WTC11 (cell line): ENCODE measurements around the gene KIFBP. TPM values are rescaled to one million over a fixed set of nuclear protein-coding genes. Genes with fewer than 3 reads are reported as not detected.

ENCODE experiments used
- ATAC-seq: fragments of 200-7000 bp; cut with Tn5 transposase; 2 replicates; pipeline ENCODE4 v1.10.0; 2021; ENCODE audit warnings: mild to moderate bottlenecking, moderate library complexity
- CTCF ChIA-PET: fragments of 300-600 bp; sonication (Branson Sonifier 250); formaldehyde crosslinking; loops from one replicate; lab custom pipeline; 2021; ENCODE audit warnings: antibody characterized with exemption; lab: Charles Lee
- POLR2A ChIA-PET: fragments of 350-600 bp; sonication (Branson Sonifier 250); formaldehyde crosslinking; loops from one replicate; lab custom pipeline; 2021; ENCODE audit warnings: antibody characterized with exemption; lab: Charles Lee
- DNase-seq: peaks from one replicate; pipeline ENCODE4 v3.0.0; 2021; ENCODE audit warnings: low spot score
- H3K27ac Mint-ChIP-seq: 2 replicates; pipeline ENCODE4 v1.8.0; 2021; ENCODE audit warnings: mixed read lengths
- H3K27me3 Mint-ChIP-seq: 2 replicates; pipeline ENCODE4 v1.8.0; 2021; ENCODE audit warnings: low read depth, mild to moderate bottlenecking, moderate library complexity, mixed read lengths
- H3K36me3 Mint-ChIP-seq: 2 replicates; pipeline ENCODE4 v1.8.0; 2021; ENCODE audit warnings: mixed read lengths
- H3K4me1 Mint-ChIP-seq: 2 replicates; pipeline ENCODE4 v1.8.0; 2022; ENCODE audit warnings: mixed read lengths
- H3K4me3 Mint-ChIP-seq: 2 replicates; pipeline ENCODE4 v1.8.0; 2021; ENCODE audit warnings: mild to moderate bottlenecking, moderate library complexity, mixed read lengths
- H3K9me3 Mint-ChIP-seq: 2 replicates; pipeline ENCODE4 v1.8.0; 2021; ENCODE audit warnings: mixed read lengths
- ATF1 ChIP-seq: sonication (generic); formaldehyde crosslinking; IDR thresholded peaks from 2 replicates; pipeline ENCODE4 v1.8.1; 2023; ENCODE audit warnings: mild to moderate bottlenecking, moderate library complexity, missing genetic modification reagents
- CREM ChIP-seq: sonication (generic); formaldehyde crosslinking; IDR thresholded peaks from 2 replicates; pipeline ENCODE4 v1.8.1; 2022; ENCODE audit warnings: mild to moderate bottlenecking, missing genetic modification reagents, moderate library complexity
- ELF4 ChIP-seq: sonication (generic); formaldehyde crosslinking; IDR thresholded peaks from 2 replicates; pipeline ENCODE4 v1.8.1; 2022; ENCODE audit warnings: low read depth, mild to moderate bottlenecking, moderate library complexity, missing genetic modification reagents
- FOXJ3 ChIP-seq: sonication (generic); formaldehyde crosslinking; IDR thresholded peaks from 2 replicates; pipeline ENCODE4 v1.9.0; 2021; ENCODE audit warnings: missing genetic modification reagents, mild to moderate bottlenecking, borderline replicate concordance
- GRHL2 ChIP-seq: fragments of 250-450 bp; sonication (Bioruptor Pico); IDR thresholded peaks from 2 replicates; pipeline ENCODE4 v1.8.0; 2022; ENCODE audit warnings: mild to moderate bottlenecking, moderate library complexity; ENCODE audit not compliant: insufficient replicate concordance, severe bottlenecking
- IRF2 ChIP-seq: sonication (generic); formaldehyde crosslinking; IDR thresholded peaks from 2 replicates; pipeline ENCODE4 v1.8.0; 2022; ENCODE audit warnings: low read depth, missing genetic modification reagents, borderline replicate concordance
- KAT7 ChIP-seq: sonication (generic); formaldehyde crosslinking; IDR thresholded peaks from 2 replicates; pipeline ENCODE4 v1.8.1; 2023; ENCODE audit warnings: missing genetic modification reagents, mild to moderate bottlenecking, borderline replicate concordance
- NR2C2 ChIP-seq: sonication (generic); formaldehyde crosslinking; IDR thresholded peaks from 2 replicates; pipeline ENCODE4 v1.8.0; 2022; ENCODE audit warnings: mild to moderate bottlenecking, missing genetic modification reagents
- NR3C1 ChIP-seq: sonication (generic); formaldehyde crosslinking; conservative IDR thresholded peaks from 2 replicates; pipeline ENCODE4 v1.8.1; 2023; ENCODE audit warnings: low read depth, mild to moderate bottlenecking, missing genetic modification reagents
- PREB ChIP-seq: sonication (generic); formaldehyde crosslinking; IDR thresholded peaks from 2 replicates; pipeline ENCODE4 v1.8.1; 2022; ENCODE audit warnings: mild to moderate bottlenecking, missing genetic modification reagents, moderate library complexity, borderline replicate concordance
- SMAD3 ChIP-seq: sonication (generic); formaldehyde crosslinking; IDR thresholded peaks from 2 replicates; pipeline ENCODE4 v1.8.0; 2022; ENCODE audit warnings: missing genetic modification reagents, mild to moderate bottlenecking, borderline replicate concordance
- TCF7 ChIP-seq: sonication (generic); formaldehyde crosslinking; IDR thresholded peaks from 2 replicates; pipeline ENCODE4 v1.8.0; 2022; ENCODE audit warnings: mild to moderate bottlenecking, low read depth, missing genetic modification reagents, moderate library complexity
- ZNF121 ChIP-seq: sonication (generic); formaldehyde crosslinking; IDR thresholded peaks from 2 replicates; pipeline ENCODE4 v1.8.0; 2023; ENCODE audit warnings: missing genetic modification reagents
- ZNF138 ChIP-seq: sonication (generic); formaldehyde crosslinking; conservative IDR thresholded peaks from 2 replicates; pipeline ENCODE4 v1.8.1; 2022; ENCODE audit warnings: mild to moderate bottlenecking, moderate library complexity, missing genetic modification reagents
- ZNF219 ChIP-seq: sonication (generic); formaldehyde crosslinking; IDR thresholded peaks from 2 replicates; pipeline ENCODE4 v1.8.0; 2023; ENCODE audit warnings: missing genetic modification reagents, mild to moderate bottlenecking, borderline replicate concordance
- total RNA-seq: library from RNA; stranded (reverse); gene quantifications from 3 replicates; pipeline ENCODE4 v1.2.3, GENCODE V29; 2021
- TF ChIP-seq, protein P1 (sequence below): sonication (generic); formaldehyde crosslinking; IDR thresholded peaks from 2 replicates; pipeline ENCODE4 v1.8.1; 2023; ENCODE audit warnings: mild to moderate bottlenecking, missing genetic modification reagents, borderline replicate concordance
- TF ChIP-seq, protein P2 (sequence below): fragments of 200-600 bp; IDR thresholded peaks from 2 replicates; pipeline ENCODE4 v1.8.0; 2022; ENCODE audit warnings: antibody characterized with exemption

KIFBP gene
- total RNA-seq, 1 experiment from 2014 or later: 31.2 TPM

DNA sequence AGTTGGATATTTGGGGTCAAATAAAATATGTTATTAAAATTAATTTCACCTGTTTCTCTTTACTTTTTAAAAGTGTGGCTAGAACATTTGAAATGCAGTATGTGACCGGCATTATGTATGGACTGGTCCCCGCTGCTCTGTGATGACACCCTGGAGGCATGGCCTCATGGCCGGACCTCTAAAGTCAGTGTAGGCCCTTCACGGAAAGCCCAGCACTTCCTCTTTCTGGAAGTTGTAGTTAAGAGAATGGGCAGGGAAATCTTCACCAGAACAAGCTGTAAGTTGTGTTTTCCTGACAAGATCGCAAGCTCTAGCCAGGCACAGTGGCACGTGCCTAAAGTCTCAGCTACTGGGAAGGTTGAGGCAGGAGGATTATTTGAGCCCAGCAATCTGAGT, 61.0 kb downstream of the KIFBP start:
- ATAC-seq: no peak
- POLR2A ChIA-PET: no interaction called here

GRCh38 chr10:69051303-69051702, 62.7 kb downstream of the KIFBP start:
- ChIA-PET CTCF (no interaction called here), POLR2A (interaction anchor here (0.7 kb wide), 1 partner anchor 136 kb away, joined by 3 read pairs; no protein-coding TSS in a partner anchor)
- peaks cover 7% of the 10 kb centered on the region; the same call in 1 of the 2 replicates for H3K4me1 Mint-ChIP-seq
- H3K9me3 Mint-ChIP-seq: no peaks in the 10 kb centered on the region
- DNase-seq: no peak
- no peaks in the 10 kb centered on the region for H3K36me3 Mint-ChIP-seq
- no peak overlapping the region for H3K27ac Mint-ChIP-seq
- H3K4me3 Mint-ChIP-seq: no peak overlapping the region
- no peak for TF ChIP-seq ELF4 (CRISPR knock-in tag)
- ATAC-seq: no peak
- no peaks in the 10 kb centered on the region for H3K27me3 Mint-ChIP-seq

More for the DNA sequence above, 61.0 kb downstream of the KIFBP start:
- no peak overlapping the region for H3K4me3 Mint-ChIP-seq
- H3K27ac Mint-ChIP-seq: peak overlapping the region; percentile 15; the same call in 1 of the 2 replicates
- H3K4me1 Mint-ChIP-seq: peaks cover 7% of the 10 kb centered on the region; the same call in 1 of the 2 replicates
- no peak for DNase-seq
- CTCF ChIA-PET: no interaction called here
- no peaks in the 10 kb centered on the region for H3K9me3 Mint-ChIP-seq
- TF ChIP-seq, protein P1, sequence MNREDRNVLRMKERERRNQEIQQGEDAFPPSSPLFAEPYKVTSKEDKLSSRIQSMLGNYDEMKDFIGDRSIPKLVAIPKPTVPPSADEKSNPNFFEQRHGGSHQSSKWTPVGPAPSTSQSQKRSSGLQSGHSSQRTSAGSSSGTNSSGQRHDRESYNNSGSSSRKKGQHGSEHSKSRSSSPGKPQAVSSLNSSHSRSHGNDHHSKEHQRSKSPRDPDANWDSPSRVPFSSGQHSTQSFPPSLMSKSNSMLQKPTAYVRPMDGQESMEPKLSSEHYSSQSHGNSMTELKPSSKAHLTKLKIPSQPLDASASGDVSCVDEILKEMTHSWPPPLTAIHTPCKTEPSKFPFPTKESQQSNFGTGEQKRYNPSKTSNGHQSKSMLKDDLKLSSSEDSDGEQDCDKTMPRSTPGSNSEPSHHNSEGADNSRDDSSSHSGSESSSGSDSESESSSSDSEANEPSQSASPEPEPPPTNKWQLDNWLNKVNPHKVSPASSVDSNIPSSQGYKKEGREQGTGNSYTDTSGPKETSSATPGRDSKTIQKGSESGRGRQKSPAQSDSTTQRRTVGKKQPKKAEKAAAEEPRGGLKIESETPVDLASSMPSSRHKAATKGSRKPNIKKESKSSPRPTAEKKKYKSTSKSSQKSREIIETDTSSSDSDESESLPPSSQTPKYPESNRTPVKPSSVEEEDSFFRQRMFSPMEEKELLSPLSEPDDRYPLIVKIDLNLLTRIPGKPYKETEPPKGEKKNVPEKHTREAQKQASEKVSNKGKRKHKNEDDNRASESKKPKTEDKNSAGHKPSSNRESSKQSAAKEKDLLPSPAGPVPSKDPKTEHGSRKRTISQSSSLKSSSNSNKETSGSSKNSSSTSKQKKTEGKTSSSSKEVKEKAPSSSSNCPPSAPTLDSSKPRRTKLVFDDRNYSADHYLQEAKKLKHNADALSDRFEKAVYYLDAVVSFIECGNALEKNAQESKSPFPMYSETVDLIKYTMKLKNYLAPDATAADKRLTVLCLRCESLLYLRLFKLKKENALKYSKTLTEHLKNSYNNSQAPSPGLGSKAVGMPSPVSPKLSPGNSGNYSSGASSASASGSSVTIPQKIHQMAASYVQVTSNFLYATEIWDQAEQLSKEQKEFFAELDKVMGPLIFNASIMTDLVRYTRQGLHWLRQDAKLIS (CRISPR knock-in tag): no peak
- TF ChIP-seq ZNF219 (CRISPR knock-in tag) (no peak), KAT7 (CRISPR knock-in tag) (no peak), FOXJ3 (CRISPR knock-in tag) (no peak), ATF1 (CRISPR knock-in tag) (no peak), IRF2 (CRISPR knock-in tag) (no peak), CREM (no peak), ZNF138 (CRISPR knock-in tag) (no peak), NR2C2 (CRISPR knock-in tag) (no peak), NR3C1 (no peak), SMAD3 (no peak), TCF7 (no peak), ZNF121 (CRISPR knock-in tag) (no peak), GRHL2 (CRISPR knock-in tag) (no peak), PREB (CRISPR knock-in tag) (no peak)
- TF ChIP-seq, protein P2, sequence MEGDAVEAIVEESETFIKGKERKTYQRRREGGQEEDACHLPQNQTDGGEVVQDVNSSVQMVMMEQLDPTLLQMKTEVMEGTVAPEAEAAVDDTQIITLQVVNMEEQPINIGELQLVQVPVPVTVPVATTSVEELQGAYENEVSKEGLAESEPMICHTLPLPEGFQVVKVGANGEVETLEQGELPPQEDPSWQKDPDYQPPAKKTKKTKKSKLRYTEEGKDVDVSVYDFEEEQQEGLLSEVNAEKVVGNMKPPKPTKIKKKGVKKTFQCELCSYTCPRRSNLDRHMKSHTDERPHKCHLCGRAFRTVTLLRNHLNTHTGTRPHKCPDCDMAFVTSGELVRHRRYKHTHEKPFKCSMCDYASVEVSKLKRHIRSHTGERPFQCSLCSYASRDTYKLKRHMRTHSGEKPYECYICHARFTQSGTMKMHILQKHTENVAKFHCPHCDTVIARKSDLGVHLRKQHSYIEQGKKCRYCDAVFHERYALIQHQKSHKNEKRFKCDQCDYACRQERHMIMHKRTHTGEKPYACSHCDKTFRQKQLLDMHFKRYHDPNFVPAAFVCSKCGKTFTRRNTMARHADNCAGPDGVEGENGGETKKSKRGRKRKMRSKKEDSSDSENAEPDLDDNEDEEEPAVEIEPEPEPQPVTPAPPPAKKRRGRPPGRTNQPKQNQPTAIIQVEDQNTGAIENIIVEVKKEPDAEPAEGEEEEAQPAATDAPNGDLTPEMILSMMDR: no peak
- H3K36me3 Mint-ChIP-seq: no peaks in the 10 kb centered on the region
- H3K27me3 Mint-ChIP-seq: no peaks in the 10 kb centered on the region
